Activated T-helper 1 cell treated with anti-CD3 and anti-CD28 coated beads, Interleukin-12 subunit alpha, Interleukin-12 subunit beta, Interleukin-2, Interleukin-4 antibody, amounts not matched to agents 30 ng/mL and 10 ng/mL and 1 ng/mL, durations not matched to agents 14 hours and 24 hours and 36 hours (primary cell): Measurements from ENCODE around the gene TUBA4B. TPM values are rescaled to one million over a fixed set of nuclear protein-coding genes. Genes with fewer than 3 reads are reported as not detected.
A peak's percentile ranks its signal among the peaks of the same experiment; 100 is the strongest.
"Not testable (repeated sequence)": the region's sequence is repeated elsewhere in the genome, so short reads cannot be mapped to it uniquely, and the experiment has no call there.

Source experiments
- DNase-seq: peaks from one replicate; pipeline ENCODE4 v3.0.0; 2021; ENCODE audit warnings: low spot score
- H3K27ac Mint-ChIP-seq: one replicate; pipeline ENCODE4 v1.8.0; 2021; ENCODE audit warnings: mild to moderate bottlenecking, mixed read lengths
- H3K27me3 Mint-ChIP-seq: one replicate; pipeline ENCODE4 v1.8.0; 2022; ENCODE audit warnings: mild to moderate bottlenecking, moderate library complexity, mixed read lengths; ENCODE audit not compliant: insufficient read depth
- H3K36me3 Mint-ChIP-seq: one replicate; pipeline ENCODE4 v1.8.0; 2021; ENCODE audit warnings: low read depth, mixed read lengths
- H3K4me1 Mint-ChIP-seq: one replicate; pipeline ENCODE4 v1.8.0; 2021; ENCODE audit warnings: low read depth, mixed read lengths
- H3K4me3 Mint-ChIP-seq: one replicate; pipeline ENCODE4 v1.8.0; 2021; ENCODE audit warnings: mild to moderate bottlenecking, moderate library complexity, mixed read lengths
- H3K9me3 Mint-ChIP-seq: one replicate; pipeline ENCODE4 v1.8.0; 2021; ENCODE audit warnings: mixed read lengths
- intact Hi-C: fragments of 100-400 bp; cut with micrococcal nuclease; formaldehyde crosslinking; loops from one replicate; pipeline ENCODE4 v1.15.1; 2024
- total RNA-seq: library from RNA; stranded (reverse); gene quantifications from 2 replicates; pipeline ENCODE4 v1.2.3, GENCODE V29; 2022

The TUBA4B gene
- total RNA-seq, 1 donor from 2014 or later = not detected

DNA sequence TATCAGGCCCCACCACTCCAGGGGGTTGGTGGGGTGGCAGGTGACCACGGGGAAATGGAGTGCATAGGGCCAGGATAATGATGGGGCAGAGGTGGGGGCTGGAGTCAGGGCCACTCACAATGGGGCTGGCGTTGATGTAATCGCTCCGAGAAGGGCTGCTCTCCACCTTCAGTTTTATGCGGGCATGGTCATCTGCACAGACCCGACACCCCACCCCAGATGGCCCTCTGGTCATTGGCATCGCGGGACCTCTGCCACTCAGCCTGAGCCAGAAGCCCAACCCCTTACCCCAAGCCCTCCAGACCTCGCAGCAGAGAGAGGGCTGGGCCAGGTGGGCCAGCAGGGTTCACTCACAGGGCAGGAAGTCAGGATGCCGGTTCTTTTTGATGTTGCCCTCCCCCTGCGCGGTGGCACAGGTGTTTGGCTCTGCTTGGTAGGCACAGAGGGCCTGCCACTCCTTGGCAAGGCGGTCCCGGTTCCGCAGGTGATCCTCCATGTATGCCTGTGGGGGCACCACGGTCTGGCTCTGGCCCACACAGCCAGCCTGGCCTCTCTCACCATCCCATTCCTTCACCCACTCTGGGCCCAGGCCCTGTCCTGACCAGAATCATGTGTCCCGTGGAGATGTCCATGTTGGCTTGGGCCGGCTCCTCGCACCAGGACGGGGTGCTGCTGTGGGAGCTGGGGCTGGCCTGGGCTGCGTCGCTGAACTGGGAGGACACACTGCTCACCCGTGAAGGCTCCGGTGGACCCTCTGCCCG is 43.8 kb downstream of the TUBA4B start:
- H3K27ac Mint-ChIP-seq = no peak overlapping the region
- H3K27me3 Mint-ChIP-seq = peaks cover 23% of the 10 kb centered on the region
- no peaks in the 10 kb centered on the region for H3K9me3 Mint-ChIP-seq
- intact Hi-C loops = no loop called here
- H3K36me3 Mint-ChIP-seq = no peaks in the 10 kb centered on the region
- H3K4me1 Mint-ChIP-seq = peaks cover 14% of the 10 kb centered on the region
- DNase-seq = no peak
- no peak overlapping the region for H3K4me3 Mint-ChIP-seq

DNA sequence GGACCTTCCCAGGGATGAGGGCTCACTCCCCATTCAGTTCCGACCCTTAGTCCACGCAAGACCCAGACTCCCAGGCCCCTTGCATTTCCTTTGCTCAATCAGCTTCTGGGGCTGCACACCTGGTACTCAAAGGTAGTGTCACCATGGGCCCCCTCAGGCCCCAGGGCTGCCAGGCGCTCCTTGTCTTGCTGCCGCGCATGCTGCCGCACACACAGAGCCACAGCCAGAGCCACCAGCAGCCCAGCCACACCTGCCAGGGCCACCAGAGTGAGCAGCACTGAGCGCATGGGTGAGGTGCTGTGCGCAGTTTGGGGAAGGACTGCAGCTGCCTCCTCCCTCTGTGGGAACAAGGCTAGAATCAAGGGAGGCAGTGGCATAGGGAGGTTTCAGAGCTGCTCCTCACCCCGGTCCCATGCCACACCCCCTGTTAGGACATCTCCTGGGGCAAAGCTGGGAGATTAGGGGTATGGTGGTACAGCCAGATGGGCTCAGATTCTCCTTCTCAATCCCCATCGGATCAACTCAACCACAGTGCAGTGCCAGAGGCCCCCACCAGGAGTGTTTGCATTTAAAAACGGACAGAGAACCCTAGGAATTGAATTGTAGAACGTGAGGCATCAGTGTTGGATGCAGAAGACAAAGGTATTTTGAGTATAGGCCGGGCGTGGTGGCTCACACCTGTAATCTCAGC is 44.9 kb downstream of the TUBA4B start:
- Mint-ChIP-seq H3K27ac (no peak overlapping the region), H3K4me3 (no peak overlapping the region), H3K36me3 (no peaks in the 10 kb centered on the region), H3K4me1 (peaks cover 14% of the 10 kb centered on the region), H3K27me3 (peaks cover 21% of the 10 kb centered on the region), H3K9me3 (no peaks in the 10 kb centered on the region)
- intact Hi-C loops = loop anchor here (1.0 to 2.0 kb wide), 7 partner anchors 10 to 239 kb away; partner anchors contain the start of genes ABCB6, NHEJ1, TUBA4A and TUBA4B
- DNase-seq = no peak

DNA sequence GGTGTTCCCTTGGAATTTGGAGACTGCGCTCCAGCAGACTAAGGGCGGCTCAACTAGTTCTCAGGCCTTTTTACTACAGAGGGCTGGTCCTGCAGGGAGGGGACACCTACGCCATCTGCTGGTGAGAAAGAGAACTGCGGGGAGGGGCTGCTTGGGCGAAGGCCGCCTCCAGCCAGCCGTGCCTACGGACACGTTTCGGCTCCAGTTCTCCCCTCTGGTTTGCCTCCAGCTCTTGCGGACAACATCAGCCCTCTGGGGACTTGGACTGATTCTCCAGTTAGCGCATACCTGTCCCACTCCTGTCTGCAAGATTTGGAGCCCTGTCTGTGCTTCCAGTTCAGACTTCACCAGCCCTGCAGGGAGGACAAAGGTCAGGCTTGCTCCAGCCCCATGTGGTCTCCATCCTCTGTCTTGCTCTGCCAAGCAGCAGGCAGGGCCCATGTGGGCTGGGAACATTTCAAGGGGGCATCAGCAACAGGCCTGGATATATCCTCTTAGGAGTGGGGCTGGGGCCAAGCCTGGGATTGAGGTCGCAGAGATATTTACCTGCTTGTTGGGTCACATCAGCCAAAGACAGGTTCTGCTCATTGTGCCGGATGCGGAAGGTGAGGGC is 45.8 kb downstream of the TUBA4B start:
- H3K9me3 Mint-ChIP-seq = no peaks in the 10 kb centered on the region
- H3K36me3 Mint-ChIP-seq = no peaks in the 10 kb centered on the region
- H3K27me3 Mint-ChIP-seq = peaks cover 24% of the 10 kb centered on the region
- DNase-seq = peak; percentile 76
- H3K27ac Mint-ChIP-seq = no peak overlapping the region
- peak overlapping the region; percentile 51 for H3K4me3 Mint-ChIP-seq
- peaks cover 13% of the 10 kb centered on the region for H3K4me1 Mint-ChIP-seq
- intact Hi-C loops = loop anchor here (1.0 to 2.0 kb wide), 7 partner anchors 9 to 240 kb away; partner anchors contain the start of genes ABCB6, NHEJ1, TUBA4A and TUBA4B

DNA sequence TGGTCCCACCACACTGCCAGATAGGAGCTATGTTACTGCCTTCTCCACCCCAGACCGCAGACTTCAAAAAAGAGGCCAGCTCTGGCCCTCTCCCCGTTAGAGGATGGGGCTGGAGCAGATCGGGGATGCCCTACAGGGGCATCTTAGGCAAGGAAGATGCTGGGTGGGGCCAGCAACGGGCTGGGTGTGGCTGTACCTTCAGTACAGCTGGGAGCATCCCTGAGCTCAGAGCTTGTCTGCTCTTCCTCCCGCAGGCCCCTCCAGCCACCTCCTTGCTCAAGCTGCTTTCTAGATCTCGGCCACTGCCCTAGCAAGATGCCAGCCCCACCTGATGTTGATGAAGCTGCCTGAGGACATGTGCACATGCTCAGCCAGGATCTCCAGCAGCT is 46.3 kb downstream of the TUBA4B start:
- Mint-ChIP-seq H3K27ac (no peak overlapping the region), H3K27me3 (peaks cover 25% of the 10 kb centered on the region), H3K36me3 (no peaks in the 10 kb centered on the region), H3K4me3 (no peak overlapping the region), H3K9me3 (no peaks in the 10 kb centered on the region), H3K4me1 (peaks cover 8% of the 10 kb centered on the region)
- intact Hi-C loops = loop anchor here (2.0 kb wide), 2 partner anchors 81 to 241 kb away; partner anchors contain the start of gene ABCB6
- no peak for DNase-seq

DNA sequence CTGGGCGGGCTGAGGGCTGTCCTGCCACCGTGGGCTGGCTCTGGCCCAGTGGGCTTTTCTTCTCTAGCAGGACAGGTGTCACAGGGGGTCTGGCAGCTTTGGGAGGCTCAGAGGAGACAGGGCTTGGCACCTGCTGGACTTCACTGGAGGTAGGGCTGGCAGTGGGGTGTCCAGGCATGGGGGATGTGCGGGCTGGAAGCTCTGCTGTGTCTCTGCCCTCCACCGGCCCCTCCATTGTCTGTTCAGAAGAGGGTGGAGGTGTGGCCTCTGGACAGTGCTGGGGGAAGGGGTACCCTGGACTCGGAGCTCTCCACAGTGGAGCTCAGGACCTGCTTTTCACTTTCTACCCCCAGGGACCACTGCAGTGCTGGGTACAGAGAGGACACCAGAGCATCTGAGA is 47.0 kb downstream of the TUBA4B start:
- no peaks in the 10 kb centered on the region for H3K9me3 Mint-ChIP-seq
- H3K4me3 Mint-ChIP-seq = no peak overlapping the region
- no peak overlapping the region for H3K27ac Mint-ChIP-seq
- intact Hi-C loops = loop anchor here (5.0 to 10.0 kb wide), 3 partner anchors 33 to 315 kb away; partner anchors contain the start of genes CHPF, FEV and TMEM198
- DNase-seq = no peak
- H3K36me3 Mint-ChIP-seq = no peaks in the 10 kb centered on the region
- H3K27me3 Mint-ChIP-seq = peaks cover 29% of the 10 kb centered on the region
- peaks cover 6% of the 10 kb centered on the region for H3K4me1 Mint-ChIP-seq

DNA sequence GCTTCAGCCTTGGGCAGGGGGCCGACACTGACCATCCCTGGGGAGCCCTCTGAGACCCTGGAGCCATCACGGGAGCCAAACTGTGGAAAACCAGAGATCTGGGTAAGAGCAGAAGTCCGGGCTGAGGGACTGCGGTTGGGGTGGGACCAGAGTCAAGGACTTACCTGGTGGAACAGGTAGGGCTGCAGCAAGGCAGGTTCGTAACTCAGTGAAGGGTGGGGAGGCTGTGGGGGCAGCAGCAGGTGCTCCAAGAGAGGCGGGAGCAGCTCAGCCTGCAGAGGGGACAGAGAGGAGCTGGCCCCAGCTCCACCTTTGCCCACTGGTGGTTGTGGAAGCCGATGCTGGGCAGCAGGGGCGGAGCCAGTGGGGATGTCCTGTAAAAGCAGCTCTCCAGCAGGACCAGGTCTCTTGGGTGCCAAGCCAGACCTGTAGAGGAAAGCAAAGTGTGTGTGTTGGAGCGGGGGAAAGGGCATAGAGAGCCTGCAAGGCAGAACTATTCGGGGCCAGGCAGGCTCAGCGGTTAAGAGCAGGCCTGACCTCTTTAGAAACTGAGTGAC is 49.4 kb downstream of the TUBA4B start:
- Mint-ChIP-seq H3K27me3 (peaks cover 40% of the 10 kb centered on the region), H3K4me3 (no peak overlapping the region), H3K9me3 (no peaks in the 10 kb centered on the region), H3K36me3 (no peaks in the 10 kb centered on the region), H3K4me1 (peaks cover 6% of the 10 kb centered on the region), H3K27ac (no peak overlapping the region)
- intact Hi-C loops = loop anchor here (5.0 to 10.0 kb wide), 3 partner anchors 35 to 318 kb away; partner anchors contain the start of genes CHPF, FEV and TMEM198
- DNase-seq = no peak

DNA sequence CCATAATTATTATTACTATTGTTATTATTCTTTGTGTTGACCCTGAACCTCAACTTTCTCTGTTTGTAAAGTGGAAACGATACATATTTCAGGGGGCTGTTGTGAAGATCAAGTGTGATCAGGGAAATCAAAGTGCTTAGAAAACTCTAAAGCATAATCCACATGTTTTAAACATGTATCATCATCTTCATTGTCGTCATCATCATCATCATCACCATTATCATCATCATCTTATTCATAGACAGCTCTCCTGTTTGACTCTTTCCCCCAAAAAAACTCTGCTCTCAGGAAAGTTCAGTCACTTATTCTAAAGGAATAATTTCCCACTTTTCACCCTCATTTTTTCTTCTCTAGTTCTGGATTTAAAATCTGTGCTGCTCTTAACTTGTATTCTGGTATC is 51.2 kb downstream of the TUBA4B start:
- no peaks in the 10 kb centered on the region for H3K36me3 Mint-ChIP-seq
- H3K27ac Mint-ChIP-seq = no peak overlapping the region
- intact Hi-C loops = loop anchor here (5.0 to 10.0 kb wide), 3 partner anchors 37 to 319 kb away; partner anchors contain the start of genes CHPF, FEV and TMEM198
- peaks cover 52% of the 10 kb centered on the region for H3K27me3 Mint-ChIP-seq
- no peak overlapping the region for H3K4me3 Mint-ChIP-seq
- no peaks in the 10 kb centered on the region for H3K9me3 Mint-ChIP-seq
- peaks cover under 1% of the 10 kb centered on the region for H3K4me1 Mint-ChIP-seq
- no peak for DNase-seq

DNA sequence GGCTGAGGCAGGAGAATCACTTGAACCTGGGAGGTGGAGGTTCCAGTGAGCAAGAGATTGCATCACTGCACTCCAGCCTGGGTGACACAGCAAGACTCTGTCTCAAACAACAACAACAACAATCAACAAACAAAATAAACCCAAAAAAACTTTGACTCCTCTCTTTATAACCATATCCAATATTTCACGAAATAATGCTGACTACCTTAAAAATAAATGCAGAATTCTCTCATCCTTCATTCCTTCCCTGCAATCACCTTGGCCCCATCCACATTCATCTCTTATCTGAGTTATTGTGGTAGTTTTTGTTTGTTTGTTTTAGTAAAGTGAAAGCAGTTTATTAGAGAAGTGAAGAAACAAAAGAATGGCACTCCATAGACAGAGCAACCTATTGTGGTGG is 53.0 kb downstream of the TUBA4B start:
- Mint-ChIP-seq H3K27ac (no peak overlapping the region), H3K4me1 (no peaks in the 10 kb centered on the region), H3K4me3 (no peak overlapping the region), H3K36me3 (no peaks in the 10 kb centered on the region), H3K9me3 (no peaks in the 10 kb centered on the region), H3K27me3 (peaks cover 57% of the 10 kb centered on the region)
- intact Hi-C loops = loop anchor here (10.0 kb wide), 2 partner anchors 239 to 321 kb away; partner anchors contain the start of genes CHPF, FEV and TMEM198
- DNase-seq = no peak

DNA sequence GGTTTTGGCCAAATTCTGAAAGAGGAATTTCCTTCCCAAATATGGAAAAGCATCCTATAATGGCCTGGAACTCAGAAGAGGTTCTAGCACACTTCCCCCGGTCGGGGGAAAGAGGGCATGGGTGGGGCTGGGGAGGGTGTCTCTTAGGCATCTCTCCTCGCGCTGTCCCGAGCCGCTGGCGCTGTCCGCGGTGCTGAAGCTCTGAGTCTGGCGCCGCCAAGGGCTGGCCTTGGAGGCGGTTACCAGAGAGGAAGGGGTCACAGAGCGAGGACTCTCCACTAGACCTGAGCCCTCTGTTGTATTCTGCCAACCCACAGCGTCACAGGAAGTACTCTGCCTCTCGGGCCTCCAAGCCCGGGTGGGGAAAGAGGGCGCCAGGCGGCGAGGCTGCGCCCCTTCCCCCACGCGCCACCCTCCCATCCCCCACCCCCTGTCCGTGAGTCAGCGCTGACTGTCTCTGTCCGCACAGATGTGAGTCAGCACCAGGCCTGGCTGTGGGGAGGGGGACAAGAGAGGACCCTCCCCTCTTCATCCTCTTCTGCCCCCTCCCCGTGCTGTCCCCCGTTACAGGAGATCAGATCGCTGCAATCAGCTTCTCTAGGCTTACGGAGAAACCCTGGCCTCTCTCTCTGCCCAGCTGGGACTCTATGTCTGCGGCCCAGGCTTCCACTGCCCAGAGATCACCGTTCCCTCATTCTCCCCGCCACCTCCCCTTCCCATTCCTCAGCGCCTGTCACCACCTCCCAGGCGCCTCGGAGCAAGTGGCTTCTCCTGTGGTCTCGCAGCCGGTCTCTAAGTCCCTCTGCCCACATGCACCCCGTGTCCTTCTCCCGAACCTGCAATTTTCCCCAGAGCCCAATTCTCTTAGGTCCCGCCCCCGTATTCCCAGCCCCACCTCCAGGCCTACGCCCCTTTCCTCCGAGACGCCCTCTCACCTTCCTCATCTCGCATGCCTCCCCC is 55.4 kb downstream of the TUBA4B start:
- H3K27me3 Mint-ChIP-seq = peaks cover 47% of the 10 kb centered on the region
- no peaks in the 10 kb centered on the region for H3K9me3 Mint-ChIP-seq
- peak; percentile 63 for DNase-seq
- peak overlapping the region; percentile 50 for H3K27ac Mint-ChIP-seq
- intact Hi-C loops = loop anchor here (1.0 to 10.0 kb wide), 4 partner anchors 10 to 324 kb away; partner anchors contain the start of genes CHPF, FEV and TMEM198
- H3K36me3 Mint-ChIP-seq = no peaks in the 10 kb centered on the region
- no peak overlapping the region for H3K4me3 Mint-ChIP-seq
- H3K4me1 Mint-ChIP-seq = no peaks in the 10 kb centered on the region

DNA sequence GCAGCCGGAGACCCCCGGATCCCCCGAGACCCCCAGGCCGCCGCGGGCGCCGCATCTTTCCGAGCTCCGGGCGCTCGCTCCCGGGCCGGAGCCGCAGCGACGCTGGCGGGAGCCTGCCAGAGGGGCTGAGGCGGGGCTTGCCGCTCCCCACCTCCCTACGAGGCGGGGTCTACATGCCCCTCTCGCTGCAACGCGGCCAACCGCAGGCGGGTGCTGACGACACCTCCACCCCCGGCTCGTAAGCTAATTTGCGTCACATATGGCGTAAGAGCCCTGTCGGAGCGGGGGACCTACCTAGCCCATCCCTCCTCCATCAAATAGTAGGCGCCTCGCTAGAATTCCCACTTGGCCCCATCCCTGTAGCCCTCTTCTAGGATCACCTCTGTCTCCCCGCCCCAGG is 56.2 kb downstream of the TUBA4B start, which contains the start of gene PTPRN:
Gene PTPRN, minus strand, starts transcription at position 124 of the 400 bp plus-strand sequence. Its CDS starts 69 bp downstream, at position 55.
- Mint-ChIP-seq H3K4me1 (no peaks in the 10 kb centered on the region), H3K9me3 (no peaks in the 10 kb centered on the region), H3K36me3 (no peaks in the 10 kb centered on the region), H3K27me3 (peaks cover 46% of the 10 kb centered on the region), H3K4me3 (no peak within 1 kb of the TSS), H3K27ac (peak within 1 kb of the TSS; percentile 50)
- intact Hi-C loops = loop anchor here (2.0 to 10.0 kb wide), 3 partner anchors 22 to 324 kb away; partner anchors contain the start of genes CHPF, FEV and TMEM198
- DNase-seq = no peak

DNA sequence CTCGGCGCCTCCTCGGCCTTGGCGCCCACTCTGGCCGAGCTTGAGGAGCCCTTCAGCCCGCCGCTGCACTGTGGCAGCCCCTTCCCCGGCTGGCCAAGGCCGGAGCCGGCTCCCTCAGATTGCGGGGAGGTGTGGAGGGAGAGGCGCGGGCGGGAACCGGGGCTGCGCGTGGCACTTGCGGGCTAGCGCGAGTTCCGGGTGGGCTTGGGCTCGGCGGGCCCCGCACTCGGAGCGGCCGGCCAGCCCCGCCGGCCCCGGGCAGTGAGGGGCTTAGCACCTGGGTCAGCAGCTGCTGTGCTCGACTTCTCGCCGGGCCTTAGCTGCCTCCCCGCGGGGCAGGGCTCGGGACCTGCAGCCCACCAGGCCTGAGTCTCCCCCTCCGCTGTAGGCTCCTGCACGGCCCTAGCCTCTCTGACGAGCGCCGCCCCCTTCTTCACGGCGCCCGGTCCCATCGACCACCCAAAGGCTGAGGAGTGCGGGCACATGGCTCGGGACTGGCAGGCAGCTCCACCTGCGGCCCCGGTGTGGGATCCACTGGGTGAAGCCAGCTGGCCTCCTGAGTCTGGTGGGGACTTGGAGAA is 59.7 kb downstream of the TUBA4B start:
- H3K36me3 Mint-ChIP-seq, H3K27ac Mint-ChIP-seq, H3K4me1 Mint-ChIP-seq, H3K4me3 Mint-ChIP-seq, DNase-seq, H3K9me3 Mint-ChIP-seq, intact Hi-C loops: not testable (repeated sequence)
- peaks cover 27% of the 10 kb centered on the region for H3K27me3 Mint-ChIP-seq
